Esophagus muscularis mucosa (tissue), 3 donors: ENCODE results near the gene CEP104.

Source experiments
- POLR2A ChIP-seq: fragments of 450-650 bp; IDR thresholded peaks from one replicate; pipeline ENCODE4 v1.6.1; 2017; ENCODE audit warnings: antibody characterized with exemption, moderate library complexity, mild to moderate bottlenecking, low read depth
- POLR2AphosphoS5 ChIP-seq, 2 donors: sonication (generic); formaldehyde crosslinking; IDR thresholded peaks; one replicate each; pipeline ENCODE4 v1.6.1; 2017; ENCODE audit warnings: antibody characterized with exemption in 2 of 2
- TF ChIP-seq, protein P1 (sequence below), 3 experiments: fragments of 200-600 bp in 2 of 3; fragments of 450-650 bp in 1 of 3; sonication (generic) in 2 of 3; IDR thresholded peaks; one replicate each; pipeline ENCODE4 v1.5.1; 2017 to 2019; ENCODE audit warnings: antibody characterized with exemption in 3 of 3, mild to moderate bottlenecking in 2 of 3, moderate library complexity in 1 of 3

DNA sequence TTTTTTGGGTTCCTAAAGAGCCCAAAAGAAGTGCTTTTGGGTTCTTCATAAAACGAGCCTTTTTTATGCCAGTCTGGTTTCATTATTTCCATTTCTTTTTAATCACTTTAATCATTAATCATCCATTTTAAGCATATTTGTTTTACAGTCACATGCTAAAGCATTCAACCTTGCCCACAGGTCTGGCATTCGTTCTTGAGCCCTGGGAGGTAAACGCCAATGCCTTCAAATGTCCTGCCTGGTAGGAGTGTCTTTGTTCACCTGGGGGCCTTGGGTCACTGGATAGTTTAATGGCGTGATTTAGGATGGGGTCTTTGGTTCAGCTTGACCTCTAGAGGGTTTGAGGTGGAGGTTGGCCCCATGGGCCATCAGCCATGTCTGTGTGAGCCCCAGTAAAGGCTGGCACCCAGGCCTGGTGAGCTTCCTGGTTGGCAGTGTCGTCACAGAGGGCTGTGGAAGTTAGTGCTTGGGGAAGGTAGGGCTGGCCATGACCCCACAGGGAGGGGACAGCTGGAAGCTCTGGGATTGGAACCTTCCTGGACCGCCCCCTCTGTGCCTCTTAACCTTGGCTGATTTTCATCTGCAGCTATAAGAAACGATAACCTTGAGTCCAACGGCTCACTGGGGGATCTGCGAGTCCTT, 22.9 kb upstream of the CEP104 start:
- TF ChIP-seq, protein P1, sequence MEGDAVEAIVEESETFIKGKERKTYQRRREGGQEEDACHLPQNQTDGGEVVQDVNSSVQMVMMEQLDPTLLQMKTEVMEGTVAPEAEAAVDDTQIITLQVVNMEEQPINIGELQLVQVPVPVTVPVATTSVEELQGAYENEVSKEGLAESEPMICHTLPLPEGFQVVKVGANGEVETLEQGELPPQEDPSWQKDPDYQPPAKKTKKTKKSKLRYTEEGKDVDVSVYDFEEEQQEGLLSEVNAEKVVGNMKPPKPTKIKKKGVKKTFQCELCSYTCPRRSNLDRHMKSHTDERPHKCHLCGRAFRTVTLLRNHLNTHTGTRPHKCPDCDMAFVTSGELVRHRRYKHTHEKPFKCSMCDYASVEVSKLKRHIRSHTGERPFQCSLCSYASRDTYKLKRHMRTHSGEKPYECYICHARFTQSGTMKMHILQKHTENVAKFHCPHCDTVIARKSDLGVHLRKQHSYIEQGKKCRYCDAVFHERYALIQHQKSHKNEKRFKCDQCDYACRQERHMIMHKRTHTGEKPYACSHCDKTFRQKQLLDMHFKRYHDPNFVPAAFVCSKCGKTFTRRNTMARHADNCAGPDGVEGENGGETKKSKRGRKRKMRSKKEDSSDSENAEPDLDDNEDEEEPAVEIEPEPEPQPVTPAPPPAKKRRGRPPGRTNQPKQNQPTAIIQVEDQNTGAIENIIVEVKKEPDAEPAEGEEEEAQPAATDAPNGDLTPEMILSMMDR (IDR thresholded peaks at IDR 0.05) = no peak
- TF ChIP-seq POLR2AphosphoS5 (IDR thresholded peaks at IDR 0.05) = no peak
- no peak for TF ChIP-seq POLR2A
